ENCODE data around the gene DIDO1.
"Not testable (repeated sequence)": the region's sequence is repeated elsewhere in the genome, so short reads cannot be mapped to it uniquely, and the experiment has no call there.

The DIDO1 gene

DNA sequence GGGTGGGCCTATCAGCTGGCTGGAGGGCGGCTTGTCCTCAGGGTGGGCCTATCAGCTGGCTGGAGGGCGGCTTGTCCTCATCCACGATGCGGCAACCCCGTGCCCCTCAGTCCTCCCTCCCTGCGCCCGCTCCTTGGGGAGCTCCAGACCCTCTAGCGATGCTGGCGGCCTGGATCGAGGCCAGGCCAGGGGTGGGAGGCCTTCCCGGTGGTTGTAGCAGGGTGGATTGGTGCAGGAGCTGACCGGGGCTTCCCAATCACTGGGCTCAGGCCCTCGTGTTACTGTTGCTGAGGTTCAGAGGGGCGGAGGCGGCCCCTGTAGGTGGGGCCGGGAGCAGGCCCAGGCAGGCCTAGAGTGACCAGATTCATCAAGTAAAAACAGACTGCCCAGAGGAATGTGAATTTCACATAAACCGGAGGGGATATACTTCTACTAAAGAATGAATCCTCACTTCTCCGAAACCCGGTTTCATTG is 35.0 kb upstream of the DIDO1 start:
- Histone ChIP-seq H4K20me1 (ENCODE audit: insufficient read depth) (no peaks in the 10 kb centered on the region), H3K4me1 (ENCODE audit: low read depth, poor library complexity, severe bottlenecking) (no peaks in the 10 kb centered on the region), H3K27ac (no peak overlapping the region), H3K27me3 (ENCODE audit: insufficient read depth, low read depth) (peaks cover 82% of the 10 kb centered on the region), H3K4me2 (no peak overlapping the region), H2AFZ (ENCODE audit: low read depth) (no peak overlapping the region), H3K36me3 (ENCODE audit: insufficient read depth) (no peaks in the 10 kb centered on the region), H3K4me3 (IDR thresholded peaks at IDR 0.05; ENCODE audit: insufficient read depth, low read depth, low read length) (no peak overlapping the region), H3K9ac (no peak overlapping the region), H3K79me2 (ENCODE audit: insufficient read depth, low read depth) (no peaks in the 10 kb centered on the region)
- TF ChIP-seq, protein P1, sequence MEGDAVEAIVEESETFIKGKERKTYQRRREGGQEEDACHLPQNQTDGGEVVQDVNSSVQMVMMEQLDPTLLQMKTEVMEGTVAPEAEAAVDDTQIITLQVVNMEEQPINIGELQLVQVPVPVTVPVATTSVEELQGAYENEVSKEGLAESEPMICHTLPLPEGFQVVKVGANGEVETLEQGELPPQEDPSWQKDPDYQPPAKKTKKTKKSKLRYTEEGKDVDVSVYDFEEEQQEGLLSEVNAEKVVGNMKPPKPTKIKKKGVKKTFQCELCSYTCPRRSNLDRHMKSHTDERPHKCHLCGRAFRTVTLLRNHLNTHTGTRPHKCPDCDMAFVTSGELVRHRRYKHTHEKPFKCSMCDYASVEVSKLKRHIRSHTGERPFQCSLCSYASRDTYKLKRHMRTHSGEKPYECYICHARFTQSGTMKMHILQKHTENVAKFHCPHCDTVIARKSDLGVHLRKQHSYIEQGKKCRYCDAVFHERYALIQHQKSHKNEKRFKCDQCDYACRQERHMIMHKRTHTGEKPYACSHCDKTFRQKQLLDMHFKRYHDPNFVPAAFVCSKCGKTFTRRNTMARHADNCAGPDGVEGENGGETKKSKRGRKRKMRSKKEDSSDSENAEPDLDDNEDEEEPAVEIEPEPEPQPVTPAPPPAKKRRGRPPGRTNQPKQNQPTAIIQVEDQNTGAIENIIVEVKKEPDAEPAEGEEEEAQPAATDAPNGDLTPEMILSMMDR (conservative IDR thresholded peaks at IDR 0.05; ENCODE audit: low read depth, low read length) = no peak

DNA sequence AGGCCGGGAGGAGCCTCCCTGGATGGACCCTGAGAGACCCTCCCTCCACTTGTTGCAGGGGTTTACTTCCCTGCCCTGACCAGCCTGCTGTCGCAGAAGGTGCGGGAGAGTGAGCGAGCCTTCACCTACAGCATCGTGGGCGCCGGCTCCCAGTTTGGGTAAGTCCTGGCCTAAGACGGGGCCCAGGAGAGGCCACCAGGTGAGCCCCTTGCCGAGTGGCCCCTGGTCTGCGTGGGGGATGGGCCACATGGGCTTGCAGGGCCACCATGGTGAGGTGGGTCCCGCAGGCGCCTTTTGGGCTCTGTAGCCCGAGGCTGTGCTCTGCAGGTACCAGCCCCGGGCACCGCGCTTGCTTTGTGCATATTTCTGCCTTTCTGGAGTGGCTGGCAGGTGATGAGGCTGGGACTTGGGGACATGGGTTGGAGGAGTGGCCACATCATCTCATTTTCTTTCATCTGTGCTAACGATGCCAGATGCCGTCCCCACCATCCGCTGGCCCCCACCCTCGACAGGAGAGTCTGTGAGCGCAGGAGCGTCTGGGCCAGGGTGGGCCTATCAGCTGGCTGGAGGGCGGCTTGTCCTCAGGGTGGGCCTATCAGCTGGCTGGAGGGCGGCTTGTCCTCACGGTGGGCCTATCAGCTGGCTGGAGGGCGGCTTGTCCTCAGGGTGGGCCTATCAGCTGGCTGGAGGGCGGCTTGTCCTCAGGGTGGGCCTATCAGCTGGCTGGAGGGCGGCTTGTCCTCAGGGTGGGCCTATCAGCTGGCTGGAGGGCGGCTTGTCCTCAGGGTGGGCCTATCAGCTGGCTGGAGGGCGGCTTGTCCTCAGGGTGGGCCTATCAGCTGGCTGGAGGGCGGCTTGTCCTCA is 34.4 kb upstream of the DIDO1 start:
- H3K9ac ChIP-seq; H3K36me3 ChIP-seq (ENCODE audit: insufficient read depth); H3K4me2 ChIP-seq; H2AFZ ChIP-seq (ENCODE audit: low read depth); H3K4me1 ChIP-seq (ENCODE audit: low read depth, poor library complexity, severe bottlenecking); H3K27ac ChIP-seq; H3K79me2 ChIP-seq (ENCODE audit: insufficient read depth, low read depth); H3K4me3 ChIP-seq (IDR thresholded peaks at IDR 0.05; ENCODE audit: insufficient read depth, low read depth, low read length); H4K20me1 ChIP-seq (ENCODE audit: insufficient read depth): not testable (repeated sequence)
- peaks cover 86% of the 10 kb centered on the region for H3K27me3 ChIP-seq (ENCODE audit: insufficient read depth, low read depth)

DNA sequence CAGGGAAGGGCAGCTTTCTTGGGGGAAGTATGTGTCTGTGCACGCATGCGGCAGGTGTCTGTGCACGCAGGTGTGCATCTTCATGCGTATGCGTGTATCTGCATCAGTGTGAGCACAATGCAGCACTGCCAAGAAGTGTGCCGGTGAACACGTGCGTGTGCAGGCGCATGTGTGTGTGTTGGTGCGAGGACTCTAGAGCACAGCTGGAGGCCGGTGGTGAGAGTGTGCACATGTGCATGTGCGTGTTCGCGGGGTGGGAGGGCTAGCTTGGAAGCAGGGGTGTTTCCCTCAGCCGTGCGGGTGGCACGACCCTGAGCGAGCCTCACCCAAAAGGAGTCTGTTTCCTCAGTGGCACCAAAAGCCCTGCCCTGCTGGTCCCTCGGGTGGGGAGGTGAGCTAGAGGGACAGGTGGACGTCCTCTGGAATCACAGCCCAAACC is 33.7 kb upstream of the DIDO1 start:
- no peak overlapping the region for H2AFZ ChIP-seq (ENCODE audit: low read depth)
- no peaks in the 10 kb centered on the region for H3K4me1 ChIP-seq (ENCODE audit: low read depth, poor library complexity, severe bottlenecking)
- no peaks in the 10 kb centered on the region for H4K20me1 ChIP-seq (ENCODE audit: insufficient read depth)
- no peak overlapping the region for H3K9ac ChIP-seq
- H3K27me3 ChIP-seq (ENCODE audit: insufficient read depth, low read depth) = peaks cover 86% of the 10 kb centered on the region
- H3K4me2 ChIP-seq = no peak overlapping the region
- H3K36me3 ChIP-seq (ENCODE audit: insufficient read depth) = no peaks in the 10 kb centered on the region
- H3K27ac ChIP-seq = no peak overlapping the region
- no peak overlapping the region for H3K4me3 ChIP-seq (IDR thresholded peaks at IDR 0.05; ENCODE audit: insufficient read depth, low read depth, low read length)
- no peaks in the 10 kb centered on the region for H3K79me2 ChIP-seq (ENCODE audit: insufficient read depth, low read depth)
- TF ChIP-seq, protein P1 (conservative IDR thresholded peaks at IDR 0.05; ENCODE audit: low read depth, low read length) = no peak

DNA sequence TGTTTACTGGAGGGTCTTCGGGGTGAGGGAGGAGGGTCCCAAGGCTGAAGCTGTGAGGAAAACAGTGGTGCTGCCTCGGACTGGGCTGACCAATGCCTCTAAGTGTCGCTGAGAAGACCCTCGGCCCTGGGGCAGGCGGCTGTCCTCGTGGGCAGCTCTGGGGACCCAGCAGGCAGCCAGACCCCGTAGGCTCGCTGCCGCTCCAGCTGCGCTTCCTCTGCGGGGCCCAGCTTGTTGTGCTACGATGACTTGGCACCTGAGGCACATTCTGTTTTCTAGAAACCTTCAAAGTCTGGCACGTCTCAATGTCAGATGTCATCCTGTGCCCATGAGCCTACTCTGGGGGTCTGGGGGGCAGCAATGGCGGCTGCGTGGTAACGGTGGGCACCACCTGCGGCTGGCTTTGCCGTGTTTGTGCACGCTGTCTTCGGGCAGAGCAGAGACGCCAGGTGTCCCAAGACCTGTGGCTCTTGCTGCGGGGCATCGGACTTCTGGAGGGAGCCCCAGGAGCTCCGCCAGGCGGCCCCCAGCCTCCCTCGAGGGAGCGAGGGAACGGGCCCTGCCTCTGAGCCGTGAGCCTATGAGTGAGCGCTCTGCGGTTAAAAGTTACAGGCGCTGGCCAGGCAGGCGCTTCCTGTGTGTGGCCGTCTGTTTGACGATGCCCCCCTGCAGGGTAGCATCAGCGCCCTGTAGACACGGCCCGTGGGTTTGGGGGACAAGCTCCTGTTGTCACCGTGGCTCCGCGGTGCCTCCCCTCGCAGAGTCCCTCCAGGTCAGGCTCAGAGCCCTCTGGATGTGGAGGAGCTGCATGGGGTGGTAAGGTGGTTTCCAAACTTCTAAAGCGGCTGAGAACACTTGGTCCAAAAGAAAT is 33.0 kb upstream of the DIDO1 start:
- Histone ChIP-seq H3K4me3 (IDR thresholded peaks at IDR 0.05; ENCODE audit: insufficient read depth, low read depth, low read length) (no peak overlapping the region), H3K27ac (no peak overlapping the region), H3K4me2 (no peak overlapping the region)

More for the DNA sequence above, 33.0 kb upstream of the DIDO1 start:
- no peak overlapping the region for H3K9ac ChIP-seq
- no peaks in the 10 kb centered on the region for H3K79me2 ChIP-seq (ENCODE audit: insufficient read depth, low read depth)
- no peak overlapping the region for H2AFZ ChIP-seq (ENCODE audit: low read depth)
- H3K36me3 ChIP-seq (ENCODE audit: insufficient read depth) = no peaks in the 10 kb centered on the region
- H3K27me3 ChIP-seq (ENCODE audit: insufficient read depth, low read depth) = peaks cover 85% of the 10 kb centered on the region
- H4K20me1 ChIP-seq (ENCODE audit: insufficient read depth) = no peaks in the 10 kb centered on the region
- no peaks in the 10 kb centered on the region for H3K4me1 ChIP-seq (ENCODE audit: low read depth, poor library complexity, severe bottlenecking)
- TF ChIP-seq, protein P1 (conservative IDR thresholded peaks at IDR 0.05; ENCODE audit: low read depth, low read length) = no peak
